ENCODE data around the gene SEMA3E.
"Not testable (repeated sequence)": the region's sequence is repeated elsewhere in the genome, so short reads cannot be mapped to it uniquely, and the experiment has no call there.

The SEMA3E gene

DNA sequence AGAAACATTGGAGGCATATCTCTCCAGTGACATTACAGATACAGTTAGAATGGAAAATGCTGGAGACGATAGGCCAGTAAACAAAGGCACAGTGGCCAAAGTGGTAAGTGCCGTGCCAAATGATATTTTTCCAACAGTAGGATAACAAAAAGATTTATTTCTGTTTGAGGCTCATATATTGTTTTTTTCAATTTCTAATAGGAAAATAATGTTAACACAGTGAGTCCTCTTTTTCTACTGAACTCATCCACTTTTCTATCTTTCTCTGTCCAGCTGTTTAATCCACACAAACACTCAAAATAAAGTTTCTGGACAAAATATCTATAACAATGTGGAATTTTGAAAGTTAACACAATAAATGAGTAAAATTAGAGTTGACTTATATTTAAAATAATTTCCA lies 201.3 kb downstream of the SEMA3E start:
- DNase-seq, result no peak

DNA sequence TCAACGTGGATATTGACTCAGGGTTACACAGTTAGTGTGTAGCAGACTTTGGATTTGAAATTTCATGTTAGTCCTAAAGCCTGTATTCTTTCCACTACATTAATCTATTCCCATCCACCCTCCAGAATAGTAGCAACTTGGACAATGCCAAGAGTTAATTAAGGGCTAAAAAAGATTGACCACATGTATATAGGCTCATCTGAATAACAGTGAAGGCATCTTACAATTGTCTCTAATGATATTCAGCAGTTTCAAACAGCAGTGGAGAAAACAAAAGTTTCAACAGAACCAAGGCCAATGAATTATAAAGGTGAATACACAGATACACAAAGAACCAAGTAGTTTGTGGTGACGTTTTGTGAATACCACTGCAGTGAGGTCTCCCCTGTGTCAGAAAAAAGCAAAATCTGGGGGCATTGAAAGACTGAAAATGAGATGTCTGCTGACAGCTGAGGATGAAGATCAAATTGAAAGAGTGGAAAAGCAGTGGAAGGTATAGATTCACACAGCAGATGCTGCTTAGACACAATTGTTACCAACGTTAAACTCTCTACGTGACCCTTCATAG lies 202.8 kb downstream of the SEMA3E start:
- no peak for DNase-seq

DNA sequence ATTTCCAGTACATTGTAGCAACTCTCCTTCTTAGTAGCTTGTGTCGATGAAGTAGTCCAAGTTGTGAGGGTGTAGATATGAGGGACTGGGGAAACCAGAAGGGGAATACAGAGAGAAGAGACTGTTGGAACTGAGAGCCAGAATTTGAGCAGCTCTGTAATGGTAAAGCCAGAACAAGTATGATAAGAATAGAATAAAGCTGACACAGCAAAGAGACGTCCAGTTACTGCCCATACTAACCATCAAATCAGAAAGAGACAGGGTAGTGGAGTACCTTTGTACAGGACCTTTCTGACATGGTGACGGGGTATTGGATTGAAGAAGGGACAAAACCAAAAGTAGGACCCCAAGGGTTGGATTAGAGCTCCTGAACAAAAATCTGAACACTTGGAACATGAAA lies 206.0 kb downstream of the SEMA3E start:
- no peak for DNase-seq

DNA sequence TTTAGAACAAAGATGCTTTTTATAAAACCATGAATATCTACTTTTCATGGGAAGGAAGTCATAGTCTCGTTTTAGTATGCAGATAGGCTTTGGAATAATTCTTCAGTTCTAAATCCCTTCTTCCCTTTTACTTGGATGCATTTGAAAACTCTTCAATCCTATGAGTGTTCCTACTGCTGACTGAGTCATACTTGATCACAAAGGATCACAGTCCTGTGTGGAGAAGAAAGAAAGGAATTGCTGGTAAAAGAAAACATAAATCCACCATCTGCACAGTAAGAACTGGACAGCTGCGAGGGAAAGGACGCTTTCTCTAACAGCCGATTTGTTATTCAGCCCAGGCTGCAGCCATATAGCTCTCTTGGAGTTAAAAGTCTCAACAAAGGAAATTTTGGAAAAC lies 209.9 kb downstream of the SEMA3E start:
- DNase-seq, result no peak

DNA sequence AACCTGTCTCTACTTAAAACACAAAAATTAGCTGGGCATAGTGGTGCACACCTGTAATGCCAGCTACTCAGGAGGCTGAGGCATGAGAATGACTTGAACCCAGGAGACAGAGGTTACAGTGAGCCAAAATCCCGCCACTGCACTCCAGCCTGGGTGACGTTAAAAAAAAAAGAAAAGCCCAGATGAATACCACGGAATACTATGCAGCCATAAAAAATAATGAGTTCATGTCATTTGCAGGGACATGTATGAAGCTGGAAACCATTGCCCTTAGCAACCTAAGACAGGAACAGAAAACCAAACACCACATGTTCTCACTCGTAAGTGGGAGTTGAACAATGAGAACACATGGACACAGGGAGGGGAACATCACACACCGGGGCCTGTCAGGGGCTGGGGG lies 218.7 kb downstream of the SEMA3E start:
- DNase-seq, result not testable (repeated sequence)

DNA sequence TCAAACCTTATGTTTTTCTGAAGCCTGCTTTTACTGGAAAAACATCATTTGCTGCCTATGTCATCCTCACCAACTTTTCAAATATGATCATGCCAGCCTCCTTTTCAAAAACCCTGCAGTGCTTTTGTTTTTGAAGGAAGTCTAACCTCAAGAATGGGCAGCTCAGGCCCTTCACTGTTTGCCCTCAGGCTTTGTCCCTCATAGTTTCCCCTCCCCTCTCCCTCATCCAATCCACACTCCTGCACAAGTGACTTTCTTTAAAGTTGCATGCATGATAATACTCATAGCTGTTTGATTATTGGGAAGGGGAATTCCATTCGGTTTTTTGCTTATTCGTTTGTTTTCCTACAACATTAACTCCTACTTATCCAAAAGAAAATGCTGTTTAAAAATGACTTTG lies 219.4 kb downstream of the SEMA3E start:
- no peak for DNase-seq

DNA sequence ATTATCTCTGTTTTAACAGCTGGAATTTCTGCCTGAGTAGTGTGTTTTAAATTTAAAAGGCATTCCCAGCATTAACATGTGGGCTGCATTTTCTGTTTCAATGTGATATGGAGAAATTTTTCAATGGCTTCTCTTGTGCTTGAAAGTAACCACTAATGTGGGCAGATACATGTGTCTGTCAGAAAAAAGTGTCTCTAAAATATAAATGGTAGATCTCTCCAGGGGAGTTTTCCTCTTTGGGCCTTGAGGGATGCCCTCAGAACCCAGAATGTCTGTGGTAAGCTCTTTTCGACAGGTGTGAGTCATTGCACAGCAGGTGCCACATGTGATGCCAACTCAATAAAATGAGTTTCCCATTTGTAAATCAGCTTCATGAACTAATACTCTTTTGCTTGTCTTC lies 221.1 kb downstream of the SEMA3E start:
- no peak for DNase-seq

DNA sequence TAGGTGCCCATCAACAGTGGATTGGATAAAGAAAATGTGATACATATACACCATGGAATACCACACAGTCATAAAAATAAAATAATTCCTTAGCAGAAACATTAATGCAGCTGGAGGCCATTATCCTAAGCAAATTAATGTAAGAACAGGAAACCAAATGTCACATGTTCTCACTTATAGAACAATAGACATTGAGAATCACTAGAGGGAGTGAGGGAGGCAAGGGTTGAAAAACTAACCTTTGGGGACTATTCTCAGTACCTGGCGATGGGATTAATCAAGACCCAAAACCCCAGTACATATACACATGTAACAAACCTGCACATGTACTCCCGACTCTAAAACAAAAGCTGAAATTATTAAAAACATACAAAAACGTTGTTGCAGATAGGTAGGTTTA lies 222.6 kb downstream of the SEMA3E start:
- no peak for DNase-seq

DNA sequence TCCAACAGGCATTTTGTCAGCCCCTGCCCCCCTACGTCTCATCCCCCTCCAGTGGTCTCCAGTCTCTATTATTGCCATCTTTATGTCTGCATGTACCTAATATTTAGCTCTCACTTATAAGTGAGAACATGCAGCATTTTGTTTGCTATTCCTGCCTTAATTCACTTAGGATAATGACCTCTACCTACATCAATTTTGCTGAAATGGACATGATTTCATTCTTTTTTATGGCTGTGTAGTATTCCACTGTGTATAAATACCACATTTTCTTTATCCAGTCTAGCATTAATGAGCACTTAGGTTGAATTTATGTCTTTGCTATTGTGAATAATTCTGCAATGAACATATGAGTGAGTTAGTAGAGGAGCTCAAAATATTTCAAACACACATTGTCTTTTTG lies 229.9 kb downstream of the SEMA3E start:
- no peak for DNase-seq

DNA sequence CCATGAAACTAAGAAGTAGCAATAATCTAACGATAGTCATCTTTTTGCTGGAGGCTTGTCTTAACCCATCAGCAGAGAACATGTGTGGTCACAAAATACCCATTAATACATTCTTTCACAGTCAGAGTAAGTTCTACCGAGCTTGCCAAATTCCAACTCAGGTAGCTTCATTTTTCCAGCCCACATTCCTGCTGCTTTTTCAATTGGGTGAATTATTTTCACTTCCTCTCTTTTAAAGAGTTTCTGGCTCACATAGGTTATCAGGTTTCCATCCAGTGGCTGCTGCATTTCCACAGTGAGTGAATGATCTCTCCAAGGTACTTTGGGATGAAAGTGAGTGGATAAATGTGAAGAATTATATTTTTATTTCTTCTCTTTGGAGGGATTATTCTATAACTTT lies 233.1 kb downstream of the SEMA3E start:
- DNase-seq, result no peak

DNA sequence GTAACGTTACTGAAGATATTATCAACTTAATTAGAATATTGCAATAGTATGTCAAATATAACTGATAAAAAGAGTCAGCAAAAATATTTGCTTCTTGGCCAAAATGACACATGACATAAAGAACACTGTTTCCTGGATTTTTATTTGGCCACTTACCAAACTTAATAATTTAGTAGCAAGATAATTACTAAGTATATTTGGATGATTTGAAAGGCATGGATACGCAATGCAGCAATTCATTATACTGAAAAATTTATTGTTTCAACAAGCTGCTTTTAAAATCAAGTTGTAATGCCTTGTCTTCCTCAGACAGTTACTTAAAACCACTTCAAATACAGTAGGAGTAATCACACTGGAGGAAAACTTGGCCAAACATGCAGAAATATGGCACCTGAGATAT lies 234.0 kb downstream of the SEMA3E start:
- no peak for DNase-seq

DNA sequence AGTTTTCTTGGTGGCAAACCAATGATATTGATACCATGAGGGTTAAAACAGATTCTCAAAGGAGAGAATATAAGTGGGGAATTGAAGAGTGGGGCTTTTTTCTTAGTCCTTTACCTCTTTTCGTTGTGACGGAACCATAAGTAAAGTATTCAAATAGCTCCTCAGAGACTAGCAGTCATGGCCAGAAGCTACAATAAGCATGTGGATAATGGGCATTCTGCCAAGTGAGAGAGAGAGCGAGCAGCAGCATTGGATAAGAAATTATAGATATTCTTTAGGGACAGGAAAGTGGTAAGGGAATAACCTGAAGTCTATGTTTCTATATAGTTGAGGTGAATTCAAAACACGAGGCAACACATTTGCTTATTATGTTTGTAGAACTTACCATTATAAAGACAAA lies 235.1 kb downstream of the SEMA3E start:
- DNase-seq, result no peak

DNA sequence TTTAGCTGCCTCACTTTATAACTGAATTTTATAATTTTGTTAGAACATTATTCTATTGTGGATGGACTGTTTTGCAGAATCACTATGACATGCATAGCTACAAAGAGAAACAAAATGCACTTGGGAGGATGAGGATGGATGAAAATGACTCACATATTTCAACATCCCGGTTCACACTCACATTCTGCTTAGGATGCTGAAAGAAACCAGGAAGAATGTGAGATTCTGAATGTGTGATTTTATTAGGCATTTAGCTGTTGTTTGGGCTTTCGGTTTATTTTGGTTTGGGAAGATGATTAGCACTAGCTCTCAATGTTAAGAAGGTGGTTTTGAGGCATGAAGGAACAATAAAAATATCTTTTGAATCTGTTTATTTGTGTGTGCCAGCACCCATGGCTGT lies 235.5 kb downstream of the SEMA3E start:
- DNase-seq, result no peak

DNA sequence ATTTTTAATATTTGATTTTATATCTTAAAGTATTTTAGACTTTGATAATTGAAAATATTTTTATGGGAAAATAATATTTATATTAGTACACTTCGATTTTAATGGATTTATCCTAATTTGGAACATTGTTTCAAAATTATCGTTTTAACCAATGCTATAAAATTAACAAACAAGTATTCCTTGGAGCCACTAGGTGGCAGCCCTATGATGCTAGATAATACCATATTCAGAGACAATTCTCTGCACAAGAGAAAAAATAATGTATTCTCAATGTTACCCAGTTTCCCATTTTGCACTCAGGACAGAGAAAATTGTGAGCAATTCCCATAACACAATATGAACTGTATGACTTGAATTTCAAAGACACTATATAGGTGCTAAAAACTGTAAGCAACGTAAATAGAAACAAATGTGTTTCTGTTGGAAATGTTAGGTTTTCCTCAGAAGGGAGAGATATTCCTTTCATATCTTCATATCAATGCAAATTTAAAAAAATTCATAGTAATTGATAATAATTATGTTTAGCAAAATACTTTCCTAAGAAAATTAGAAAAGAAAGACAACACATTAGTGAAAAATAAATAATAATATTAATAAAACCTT lies 237.8 kb downstream of the SEMA3E start:
- DNase-seq, result peak; percentile 55

DNA sequence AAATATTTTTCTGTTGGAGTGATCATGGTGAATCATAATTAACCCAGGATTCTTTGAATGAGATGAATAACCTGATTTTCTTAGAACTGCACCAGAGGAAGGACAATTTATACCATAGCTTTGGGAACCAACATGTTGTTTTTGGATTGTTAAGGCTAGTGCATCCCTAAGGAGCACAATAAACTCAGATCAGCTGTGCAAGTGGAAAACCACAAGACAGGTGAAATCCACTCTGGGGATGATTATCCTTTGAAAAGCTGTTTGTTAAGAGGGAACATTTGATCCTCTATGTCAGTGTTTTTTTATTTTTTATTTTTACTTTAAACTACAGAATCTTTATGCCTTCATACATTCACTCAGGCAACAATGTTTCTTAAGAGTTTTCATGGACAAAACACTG lies 254.2 kb downstream of the SEMA3E start:
- no peak for DNase-seq

DNA sequence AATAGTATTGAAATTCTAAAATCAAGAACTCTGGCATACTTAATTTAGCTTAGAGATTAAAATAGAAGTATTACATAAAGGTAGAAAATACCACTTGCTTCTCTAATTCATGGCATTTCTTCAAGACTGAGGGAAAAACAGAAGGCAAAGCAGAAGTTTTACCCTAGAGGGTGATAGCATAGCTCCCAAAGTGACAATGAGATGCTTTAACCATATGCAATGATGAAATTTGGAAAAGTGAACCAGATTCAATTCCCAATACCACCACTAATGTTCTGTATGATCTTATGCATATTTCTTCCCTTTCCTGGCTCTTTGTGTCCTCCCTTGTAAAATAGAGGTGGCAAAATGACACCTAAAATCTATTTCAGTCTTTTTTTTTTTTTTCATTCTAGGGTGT lies 260.5 kb downstream of the SEMA3E start:
- DNase-seq, result no peak

DNA sequence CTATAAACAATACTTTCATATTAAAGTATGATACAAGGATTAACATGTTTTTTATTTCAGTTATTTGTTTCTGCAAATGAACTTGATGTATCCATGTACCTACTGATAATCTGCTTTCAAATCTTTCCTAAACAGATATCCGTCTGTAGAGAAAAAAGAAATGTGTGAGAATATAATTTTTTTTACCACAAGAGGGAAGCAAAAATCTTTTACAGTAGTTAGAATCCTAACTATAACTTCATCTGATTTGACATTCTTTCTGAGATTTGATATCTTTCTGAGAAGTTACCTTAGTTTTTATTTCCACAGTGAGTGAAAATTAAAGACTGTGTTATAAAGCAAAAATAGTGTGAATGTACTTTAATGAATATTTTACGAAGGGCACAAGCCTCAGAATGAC lies 282.3 kb downstream of the SEMA3E start:
- DNase-seq, result no peak

DNA sequence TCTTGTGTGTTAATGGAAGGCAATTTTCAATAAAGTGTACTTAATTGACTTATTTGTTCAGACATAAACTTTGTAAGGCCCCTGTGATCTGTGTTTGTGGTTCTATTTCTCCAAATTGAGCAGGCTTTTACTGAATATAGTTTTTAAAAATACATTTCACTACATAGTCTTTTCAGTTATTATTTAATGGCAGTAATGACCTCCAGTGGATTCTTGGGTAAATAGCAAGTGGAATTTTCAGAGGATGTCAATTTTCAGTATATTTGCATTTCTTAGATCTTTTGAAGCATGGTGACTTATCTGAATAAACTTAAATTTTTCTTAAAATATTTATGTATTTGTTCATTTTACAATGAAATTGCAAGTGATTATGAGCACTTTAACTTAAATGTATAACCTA lies 283.2 kb downstream of the SEMA3E start:
- DNase-seq, result no peak

DNA sequence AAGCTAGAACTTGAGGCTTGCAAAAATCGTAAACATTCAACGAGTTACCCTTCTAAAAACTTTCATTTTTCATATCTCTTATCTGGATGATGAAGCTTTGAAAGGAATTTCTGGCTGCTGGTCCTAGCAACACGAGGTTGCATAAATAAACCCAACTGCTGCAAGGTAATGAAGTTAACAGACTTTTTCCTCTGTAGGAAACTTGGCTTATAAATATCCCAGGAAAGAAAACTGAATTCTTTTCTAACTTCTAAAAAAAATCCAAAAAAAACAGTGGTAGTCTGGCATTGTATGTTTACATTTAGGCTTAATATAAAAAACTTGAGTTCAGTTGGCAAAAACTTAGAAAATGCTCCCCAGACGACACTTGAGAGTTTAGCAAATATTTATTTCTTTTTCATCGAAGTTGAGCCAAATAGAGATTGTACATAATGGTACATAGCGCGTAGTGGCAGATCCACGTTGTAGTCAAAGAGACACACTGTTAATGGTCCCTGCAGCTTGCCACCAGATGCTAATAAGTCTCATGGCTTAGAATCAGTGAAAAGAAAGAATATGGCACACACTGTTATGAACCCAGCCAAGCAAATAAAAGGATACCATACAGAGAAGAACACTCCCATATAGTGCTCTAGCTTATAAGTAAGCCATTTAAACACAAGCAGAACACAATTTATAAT lies 285.9 kb downstream of the SEMA3E start:
- no peak for DNase-seq

DNA sequence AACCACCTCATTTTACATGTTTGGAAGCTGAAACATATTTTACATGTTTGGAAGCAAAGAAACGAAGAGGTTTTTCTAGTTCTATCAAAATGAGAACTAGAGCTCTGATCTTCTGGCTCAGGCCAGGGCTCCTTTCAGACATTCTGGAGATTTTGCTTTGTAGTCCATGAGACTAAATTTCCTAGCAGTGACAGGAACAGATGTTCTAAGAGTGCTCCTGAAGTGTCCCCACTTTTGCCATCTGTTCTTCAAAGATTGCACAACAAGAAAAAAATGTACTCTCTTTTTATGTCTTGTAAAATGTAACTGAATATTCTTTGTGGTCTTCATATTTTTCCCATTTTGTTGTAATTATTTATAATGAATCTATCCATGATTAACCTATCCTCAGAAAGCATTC lies 289.8 kb downstream of the SEMA3E start:
- no peak for DNase-seq

DNA sequence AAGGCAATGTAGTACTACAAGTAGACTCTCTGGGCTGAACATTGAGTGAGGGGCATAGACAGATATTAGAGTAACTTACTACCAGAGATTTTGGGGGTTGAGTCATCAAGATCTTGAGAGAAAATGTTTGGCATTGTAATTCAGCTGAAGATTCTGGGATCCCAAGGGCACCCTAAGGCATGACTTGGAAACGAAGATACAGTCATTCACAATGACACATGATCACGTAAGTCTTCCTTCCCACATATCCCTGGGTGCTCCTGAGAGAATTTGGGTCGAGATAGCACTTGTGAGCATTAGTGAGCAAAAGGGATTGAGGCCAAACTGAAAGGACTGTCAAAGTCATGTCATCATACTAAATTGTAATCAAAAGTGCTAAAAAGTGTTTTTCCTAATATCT lies 293.8 kb downstream of the SEMA3E start:
- no peak for DNase-seq

DNA sequence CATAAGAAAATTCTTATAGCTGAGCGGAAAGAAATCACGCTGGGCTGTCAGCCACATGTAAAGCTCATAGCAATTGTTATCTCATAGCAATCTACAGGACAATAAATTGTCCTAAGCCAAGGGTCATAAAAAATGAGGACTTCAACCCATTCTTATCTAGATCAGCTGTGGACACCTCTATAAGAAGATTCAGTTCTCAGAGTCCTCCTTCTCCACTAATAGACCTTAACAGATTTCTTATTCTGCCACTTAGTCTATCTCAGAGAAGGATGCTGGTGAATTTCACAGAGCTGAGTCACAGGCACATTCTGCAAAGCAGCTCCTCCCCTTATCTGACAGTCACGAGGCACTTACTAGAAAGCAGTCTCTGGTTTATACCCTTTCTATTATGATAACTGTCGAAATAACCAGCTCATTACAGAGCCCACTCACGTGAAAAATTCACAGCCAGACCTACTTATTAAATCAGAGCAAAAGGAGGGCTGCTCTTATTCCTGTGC lies 300.9 kb downstream of the SEMA3E start:
- DNase-seq, result no peak

DNA sequence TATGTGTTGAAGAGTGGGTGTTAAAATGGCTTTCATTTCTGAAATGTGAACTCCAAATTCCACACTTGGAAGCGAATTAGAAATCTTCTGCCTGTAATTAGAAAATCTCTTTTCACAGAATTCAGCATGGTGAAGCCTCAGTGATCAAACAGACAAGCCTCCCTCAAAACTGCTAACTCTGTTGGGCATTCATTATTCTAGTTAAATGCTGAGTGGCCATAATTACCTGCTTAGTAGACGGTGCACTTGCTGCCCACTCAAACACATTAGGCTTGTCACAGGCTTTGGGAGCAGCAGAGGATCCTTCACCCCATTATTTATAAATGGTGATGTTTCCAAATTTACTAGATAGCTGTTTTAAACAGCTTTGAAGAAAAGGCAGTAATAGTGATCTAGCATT lies 309.0 kb downstream of the SEMA3E start:
- DNase-seq, result no peak

DNA sequence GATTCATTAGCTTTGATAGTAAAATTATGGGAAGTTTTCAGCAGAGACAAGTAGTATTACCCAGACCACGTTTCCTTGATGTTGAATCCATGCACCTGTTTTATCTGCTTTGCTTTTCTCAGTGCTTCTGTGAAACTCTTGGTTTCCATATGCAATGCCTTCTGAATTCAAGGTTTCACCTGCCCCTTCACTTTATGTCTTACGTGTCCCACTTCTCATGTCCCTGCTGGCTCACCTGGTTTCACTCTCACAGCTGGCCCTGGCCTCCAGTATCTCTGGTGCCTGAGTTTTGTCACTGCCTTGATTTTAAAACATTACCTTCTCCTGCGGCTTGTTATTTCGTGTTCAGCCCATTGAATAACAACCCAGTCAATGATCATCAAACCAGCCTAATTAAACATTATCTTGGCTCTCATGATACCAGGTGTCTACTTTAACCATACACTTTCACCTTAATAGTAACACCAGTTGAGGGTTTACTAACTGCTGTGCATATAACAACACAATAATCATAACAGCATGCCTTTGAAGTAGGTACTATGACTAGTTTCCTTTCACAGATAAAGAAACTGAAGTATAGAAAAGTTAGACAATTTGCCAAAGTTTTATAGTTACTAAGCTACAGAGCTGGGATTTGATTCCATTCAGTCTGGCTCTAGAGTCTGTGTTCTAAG lies 310.5 kb downstream of the SEMA3E start:
- DNase-seq, result no peak

Measured in RPMI8226 (cell line).